H1 (cell line): ENCODE results near the gene REM2. TPM values are rescaled to one million over a fixed set of nuclear protein-coding genes. Genes with fewer than 3 reads are reported as not detected.

Source experiments
- CTCF ChIA-PET: fragments of 300-600 bp; sonication (Branson Sonifier 250); formaldehyde crosslinking; loops from one replicate; lab custom pipeline; 2021; ENCODE audit not compliant: partially characterized antibody; lab: Charles Lee
- POLR2A ChIA-PET: fragments of 300-600 bp; sonication (Branson Sonifier 250); formaldehyde crosslinking; loops from one replicate; lab custom pipeline; 2021; ENCODE audit warnings: inconsistent platforms; ENCODE audit not compliant: partially characterized antibody; lab: Charles Lee
- DNase-seq, 2 experiments: peaks; one replicate each; pipeline versions ENCODE4 v3.0.0 to v3.0.0-alpha.2; 2010 to 2022; ENCODE audit warnings: low spot score in 2 of 2, low read depth in 1 of 2, mixed read lengths in 1 of 2
- FAIRE-seq: peaks from 2 replicates; lab custom pipeline; 2011; peaks lifted over from hg19 to GRCh38; lab: Jason Lieb, UNC
- H2AFZ ChIP-seq: 2 replicates; pipeline ENCODE4 v1.8.1; 2012; ENCODE audit warnings: low read length, inconsistent platforms
- H2AK5ac ChIP-seq: 2 replicates; pipeline ENCODE4 v1.6.1; 2013; ENCODE audit warnings: low read depth, low read length
- H2BK120ac ChIP-seq: replicated peaks from 2 replicates; pipeline ENCODE3; 2013; ENCODE audit warnings: low read depth, low read length, inconsistent platforms
- H2BK12ac ChIP-seq: 2 replicates; pipeline ENCODE4 v1.6.1; 2013; ENCODE audit warnings: low read depth, low read length
- H2BK15ac ChIP-seq: 2 replicates; pipeline ENCODE4 v1.6.1; 2013; ENCODE audit warnings: low read length
- H2BK20ac ChIP-seq: 2 replicates; pipeline ENCODE4 v1.6.1; 2013; ENCODE audit warnings: low read length
- H2BK5ac ChIP-seq: 2 replicates; pipeline ENCODE4 v1.6.1; 2013; ENCODE audit warnings: low read depth, low read length
- H3K14ac ChIP-seq: 2 replicates; pipeline ENCODE4 v1.6.1; 2013; ENCODE audit warnings: inconsistent platforms; ENCODE audit not compliant: insufficient read length
- H3K18ac ChIP-seq: 2 replicates; pipeline ENCODE4 v1.6.1; 2013; ENCODE audit warnings: low read length; ENCODE audit errors: extremely low read depth
- H3K23ac ChIP-seq: 2 replicates; pipeline ENCODE4 v1.6.1; 2013; ENCODE audit warnings: inconsistent platforms; ENCODE audit not compliant: insufficient read length
- H3K23me2 ChIP-seq: 2 replicates; pipeline ENCODE4 v1.6.1; 2013; ENCODE audit warnings: low read depth, low read length
- H3K27ac ChIP-seq: 2 replicates; pipeline ENCODE4 v1.6.1; 2011; ENCODE audit warnings: low read depth, low read length, inconsistent platforms
- H3K27me3 ChIP-seq, 4 experiments: replicated peaks in 1 of 4; 1 replicate in 1 of 4; 2 replicates in 3 of 4; pipeline versions ENCODE4 v1.6.1 to v1.8.1; 2011 to 2013; ENCODE audit warnings: low read length in 3 of 4, mild to moderate bottlenecking in 3 of 4, inconsistent platforms in 2 of 4, mixed read lengths in 2 of 4, moderate library complexity in 1 of 4; ENCODE audit not compliant: control insufficient read depth in 3 of 4, insufficient read depth in 3 of 4; ENCODE audit errors: extremely low read depth in 1 of 4
- H3K36me3 ChIP-seq, 4 experiments: 2 replicates each; pipeline versions ENCODE4 v1.6.1 to v1.8.1; 2011 to 2013; ENCODE audit warnings: mild to moderate bottlenecking in 4 of 4, low read length in 3 of 4, moderate library complexity in 2 of 4, control low read depth in 1 of 4, inconsistent platforms in 1 of 4; ENCODE audit not compliant: insufficient read depth in 4 of 4, control insufficient read depth in 2 of 4
- H3K4ac ChIP-seq: replicated peaks from 2 replicates; pipeline ENCODE3; 2013; ENCODE audit warnings: low read length, low read depth, mixed read lengths, inconsistent platforms; ENCODE audit not compliant: insufficient read length
- H3K4me1 ChIP-seq, 4 experiments: replicated peaks in 1 of 4; 1 replicate in 1 of 4; 2 replicates in 3 of 4; pipeline versions ENCODE4 v1.6.1 to v1.8.1; 2011 to 2013; ENCODE audit warnings: low read length in 3 of 4, inconsistent platforms in 2 of 4, mixed read lengths in 1 of 4; ENCODE audit not compliant: insufficient read depth in 4 of 4, control insufficient read depth in 3 of 4
- H3K4me2 ChIP-seq, 2 experiments: 2 replicates each; pipeline versions ENCODE4 v1.6.1 to v1.8.1; 2011 to 2013; ENCODE audit warnings: low read depth in 2 of 2, low read length in 2 of 2, control low read depth in 1 of 2, inconsistent platforms in 1 of 2, mild to moderate bottlenecking in 1 of 2; ENCODE audit not compliant: insufficient read depth in 1 of 2
- H3K4me3 ChIP-seq, 4 experiments: fragments of 200-600, 300-600 bp in 1 of 4; sonication (generic), shearing (Covaris generic), sonication (Bioruptor Twin) in 1 of 4; 2 replicates each; pipeline versions ENCODE4 v1.5.1 to v1.8.1; 2011 to 2016; ENCODE audit warnings: low read length in 4 of 4, low read depth in 3 of 4, control low read depth in 2 of 4, inconsistent platforms in 2 of 4, mild to moderate bottlenecking in 2 of 4, mixed read lengths in 1 of 4, moderate library complexity in 1 of 4; ENCODE audit not compliant: insufficient read depth in 2 of 4; ENCODE audit errors: extremely low read depth in 1 of 4
- H3K56ac ChIP-seq: replicated peaks from 2 replicates; pipeline ENCODE3; 2013; ENCODE audit warnings: low read depth, mild to moderate bottlenecking, mixed read lengths, low read length, inconsistent platforms; ENCODE audit not compliant: insufficient read length
- H3K79me1 ChIP-seq: 2 replicates; pipeline ENCODE4 v1.6.1; 2013; ENCODE audit warnings: low read depth, low read length, control low read depth
- H3K79me2 ChIP-seq, 2 experiments: 2 replicates each; pipeline versions ENCODE4 v1.6.1 to v1.8.1; 2012 to 2013; ENCODE audit warnings: low read length in 2 of 2, mild to moderate bottlenecking in 2 of 2, inconsistent platforms in 1 of 2; ENCODE audit not compliant: insufficient read depth in 2 of 2, control insufficient read depth in 1 of 2
- H3K9ac ChIP-seq, 4 experiments: replicated peaks in 1 of 4; 1 replicate in 1 of 4; 2 replicates in 3 of 4; pipeline versions ENCODE4 v1.6.1 to v1.8.1; 2011 to 2013; ENCODE audit warnings: low read depth in 3 of 4, low read length in 3 of 4, control low read depth in 2 of 4, mild to moderate bottlenecking in 2 of 4, moderate library complexity in 2 of 4, inconsistent platforms in 1 of 4; ENCODE audit errors: extremely low read depth in 1 of 4
- H3K9me3 ChIP-seq, 2 experiments: 2 replicates each; pipeline versions ENCODE4 v1.6.1 to v1.8.1; 2012 to 2013; ENCODE audit warnings: mild to moderate bottlenecking in 2 of 2, moderate library complexity in 2 of 2, control low read depth in 1 of 2, inconsistent platforms in 1 of 2, low read depth in 1 of 2, low read length in 1 of 2, mixed read lengths in 1 of 2; ENCODE audit not compliant: insufficient read depth in 2 of 2
- H4K20me1 ChIP-seq, 2 experiments: replicated peaks in 1 of 2; 2 replicates each; pipeline versions ENCODE3 to v1.8.1; 2011 to 2013; ENCODE audit warnings: inconsistent platforms in 2 of 2, low read length in 2 of 2, mild to moderate bottlenecking in 1 of 2; ENCODE audit not compliant: insufficient read depth in 2 of 2, control insufficient read depth in 1 of 2
- H4K5ac ChIP-seq: 2 replicates; pipeline ENCODE4 v1.6.1; 2013; ENCODE audit warnings: low read length, low read depth, mixed read lengths, inconsistent platforms; ENCODE audit not compliant: insufficient read length
- H4K8ac ChIP-seq: 2 replicates; pipeline ENCODE4 v1.8.0; 2013; ENCODE audit warnings: mild to moderate bottlenecking, moderate library complexity, low read length, inconsistent platforms; ENCODE audit not compliant: insufficient read depth; ENCODE audit errors: extremely low read depth
- H4K91ac ChIP-seq: replicated peaks from 2 replicates; pipeline ENCODE3; 2013; ENCODE audit warnings: low read length, mixed read lengths, inconsistent platforms; ENCODE audit not compliant: insufficient read length
- BACH1 ChIP-seq: IDR thresholded peaks from 2 replicates; pipeline ENCODE4 v1.6.1; 2012; ENCODE audit warnings: low read length, improper control_type of control experiment
- CBX5 ChIP-seq: fragments of 300-800, 300-1000 bp; sonication (generic); IDR thresholded peaks from 2 replicates; pipeline ENCODE4 v1.7.1; 2016; ENCODE audit warnings: antibody characterized with exemption, low read length, low read depth
- CHD2 ChIP-seq: IDR thresholded peaks from 2 replicates; pipeline ENCODE4 v1.6.1; 2012; ENCODE audit warnings: low read length, improper control_type of control experiment
- GABPA ChIP-seq: IDR thresholded peaks from 2 replicates; pipeline ENCODE4 v1.6.1; 2011; ENCODE audit warnings: mild to moderate bottlenecking, low read length, moderate library complexity, borderline replicate concordance; ENCODE audit not compliant: insufficient read depth
- HDAC2 ChIP-seq, 2 experiments: fragments of 300-600 bp in 1 of 2; sonication (generic) in 1 of 2; IDR thresholded peaks; 2 replicates each; pipeline ENCODE4 v1.6.1; 2011 to 2012; ENCODE audit warnings: low read depth in 2 of 2, low read length in 2 of 2, mild to moderate bottlenecking in 2 of 2, moderate library complexity in 2 of 2, borderline replicate concordance in 1 of 2, inconsistent platforms in 1 of 2
- POLR2A ChIP-seq, 2 experiments: IDR thresholded peaks; 1 replicate in 1 of 2; 2 replicates in 1 of 2; pipeline ENCODE4 v1.6.1; 2011; ENCODE audit warnings: low read depth in 2 of 2, low read length in 2 of 2, mild to moderate bottlenecking in 2 of 2; ENCODE audit errors: control extremely low read depth in 1 of 2
- POU5F1 ChIP-seq: IDR thresholded peaks from 2 replicates; pipeline ENCODE4 v1.6.1; 2011; ENCODE audit warnings: low read depth, mild to moderate bottlenecking, low read length, moderate library complexity
- SRF ChIP-seq: IDR thresholded peaks from 2 replicates; pipeline ENCODE4 v1.6.1; 2011; ENCODE audit warnings: mild to moderate bottlenecking, low read depth, low read length, moderate library complexity
- SUZ12 ChIP-seq: fragments of 200-600 bp; sonication (generic); IDR thresholded peaks from 2 replicates; pipeline ENCODE4 v1.6.1; 2012; ENCODE audit warnings: mild to moderate bottlenecking, inconsistent platforms, low read length, moderate library complexity, mixed read lengths
- TCF12 ChIP-seq: IDR thresholded peaks from 2 replicates; pipeline ENCODE4 v1.6.1; 2011; ENCODE audit warnings: low read depth, mild to moderate bottlenecking, low read length
- WGBS, 2 experiments: shearing (Covaris generic) in 1 of 2; methylation state at CpG; one replicate each; pipeline versions ENCODE4 v1.1.6 to v1.1.7; 2013 to 2015; ENCODE audit warnings: low lambda C conversion rate in 2 of 2, mixed read lengths in 2 of 2, inconsistent platforms in 1 of 2, low coverage in 1 of 2, missing lambda C conversion rate in 1 of 2; ENCODE audit not compliant: insufficient replicate concordance in 2 of 2, insufficient coverage in 1 of 2, insufficient read length in 1 of 2; ENCODE audit errors: extremely low coverage in 1 of 2, missing lambda C conversion rate in 1 of 2; 5-methylcytosine and 5-hydroxymethylcytosine counted together
- polyA plus RNA-seq, 7 experiments: library from polyadenylated mRNA; depleted of rRNA in 3 of 7; stranded (reverse) in 5 of 7; unstranded in 2 of 7; fragments of >200 nt in 5 of 7; fragments of 200-250 nt in 2 of 7; gene quantifications; 1 replicate in 5 of 7; 2 replicates in 1 of 7; 4 replicates in 1 of 7; pipeline versions ENCODE4 v1.2.1 to v1.2.3, GENCODE V29; 2011 to 2013; ENCODE audit warnings: missing spikeins in 2 of 7, mixed read lengths in 2 of 7
- total RNA-seq: library from RNA; stranded (reverse); fragmentation: NEBNext Ultra II Directional; extraction: Animal tissue kit (Norgen Biotek cat#: 25700); gene quantifications from 2 replicates; pipeline ENCODE4 v1.2.1, GENCODE V29; 2021

Gene REM2
- total and polyA plus RNA-seq, 2 of the 8 experiments (the other 6 are each of a cell fraction or from before 2014, with no cell fraction given), result 1.00 to 1.1 TPM

DNA sequence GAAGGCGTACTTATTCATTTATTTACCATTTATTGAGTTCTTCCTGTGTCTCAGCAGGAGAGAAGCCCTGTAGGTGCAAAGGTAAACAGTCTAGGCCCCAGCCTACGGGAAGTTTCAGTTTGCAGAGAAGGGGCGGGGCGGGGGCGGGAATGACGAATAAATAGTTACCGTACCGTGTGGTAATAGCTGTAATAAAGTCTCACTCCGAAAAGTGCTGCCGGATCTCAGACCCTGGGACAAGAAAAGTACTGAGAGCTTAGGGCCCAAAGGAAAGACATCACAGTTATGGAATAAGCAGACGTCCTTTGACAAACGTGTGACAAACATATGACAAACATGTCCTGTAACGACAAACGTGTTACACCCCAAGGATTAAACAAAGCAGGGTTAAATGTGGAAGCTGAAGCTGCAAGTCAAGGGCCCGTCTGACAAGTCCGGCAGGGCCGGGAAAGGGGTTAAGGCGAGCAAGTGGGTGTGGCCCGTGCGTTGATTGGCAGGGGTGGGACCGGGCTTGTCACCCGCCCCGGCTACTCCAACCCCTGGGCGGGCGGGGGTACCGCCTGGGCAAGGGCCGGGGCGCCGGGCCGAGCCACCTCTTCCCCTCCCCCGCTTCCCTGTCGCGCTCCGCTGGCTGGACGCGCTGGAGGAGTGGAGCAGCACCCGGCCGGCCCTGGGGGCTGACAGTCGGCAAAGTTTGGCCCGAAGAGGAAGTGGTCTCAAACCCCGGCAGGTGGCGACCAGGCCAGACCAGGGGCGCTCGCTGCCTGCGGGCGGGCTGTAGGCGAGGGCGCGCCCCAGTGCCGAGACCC lies 11.6 kb upstream of the REM2 start, which contains the start of gene LRP10:
TSS of gene LRP10 (plus strand) at position 517 of the 809 bp plus-strand sequence. CDS start 564 bp downstream, outside the sequence.
- peak within 1 kb of the TSS; percentile 93; the same call in 1 of the 2 replicates for H2BK12ac ChIP-seq
- DNase-seq (peak in 1 of 2 experiments; percentile 94), FAIRE-seq (no peak)
- H2BK15ac ChIP-seq, result peak within 1 kb of the TSS; percentile 93; the same call in 1 of the 2 replicates
- H2AK5ac ChIP-seq, result no peak within 1 kb of the TSS
- peak within 1 kb of the TSS; percentile 91 for H2BK5ac ChIP-seq
- H2BK20ac ChIP-seq, result 0 out of 2 replicates have a peak within 1 kb of the TSS, but pooled peaks have one; percentile 87
- H3K56ac ChIP-seq, result peak within 1 kb of the TSS; percentile 30
- WGBS, 2 experiments, result 2% methylated on average over 36 of the region's 50 CpGs; no CpG with 5 or more reads in 1 of the 2 experiments
- no peaks in the 10 kb centered on the region for H3K79me1 ChIP-seq
- no peaks in the 10 kb centered on the region for H3K36me3 ChIP-seq
- no peaks in the 10 kb centered on the region for H3K9me3 ChIP-seq
- POLR2A ChIA-PET, result interaction anchor here (0.7 to 6.6 kb wide), 12 partner anchors 12 to 136 kb away, joined by 3 to 54 read pairs (median 4); partner anchors contain the start of genes AJUBA, OXA1L, RBM23 and REM2
- peak within 1 kb of the TSS; percentile 85 to 87 for H3K4me2 ChIP-seq
- no peaks in the 10 kb centered on the region for H4K20me1 ChIP-seq
- H3K23ac ChIP-seq, result no peak within 1 kb of the TSS
- H2BK120ac ChIP-seq, result peak within 1 kb of the TSS; percentile 75
- no peaks in the 10 kb centered on the region for H3K27me3 ChIP-seq
- H3K4ac ChIP-seq, result peak within 1 kb of the TSS; percentile 87
- peak within 1 kb of the TSS; percentile 64 to 86 (median 80) for H3K4me3 ChIP-seq
- no peak within 1 kb of the TSS for H4K5ac ChIP-seq
- peaks cover 0 to 9% (median 3%) of the 10 kb centered on the region in 4 experiments; a peak in 4 of 7 replicates for H3K4me1 ChIP-seq
- peak within 1 kb of the TSS; percentile 57; the same call in 1 of the 2 replicates for H3K27ac ChIP-seq
- no peak within 1 kb of the TSS for H3K14ac ChIP-seq
- CTCF ChIA-PET, result interaction anchor here (0.8 to 56.0 kb wide), 12 partner anchors 9 to 315 kb away, joined by 3 to 1562 read pairs (median 6); partner anchors contain the start of genes ABHD4, MMP14, MRPL52 and PRMT5
- peak within 1 kb of the TSS; percentile 91 for H4K8ac ChIP-seq
- H4K91ac ChIP-seq, result no peak within 1 kb of the TSS
- 0 out of 2 replicates have a peak within 1 kb of the TSS, but pooled peaks have one; percentile 78 for H2AFZ ChIP-seq
- H3K79me2 ChIP-seq, result no peaks in the 10 kb centered on the region
- peak within 1 kb of the TSS; percentile 14 to 61 (median 44); a peak in 5 of 7 replicates for H3K9ac ChIP-seq
- H3K23me2 ChIP-seq, result peaks cover 5% of the 10 kb centered on the region
- peak within 1 kb of the TSS; percentile 89 for H3K18ac ChIP-seq
- TF ChIP-seq HDAC2 (IDR thresholded peaks at IDR 0.05; ENCODE audit: borderline replicate concordance in 1 of 2, low read depth in 2 of 2, low read length in 2 of 2) (no peak; a peak in 1 of 4 replicates), SUZ12 (no peak), CBX5 (no peak), POLR2A (IDR thresholded peaks at IDR 0.05; ENCODE audit: control extremely low read depth in 1 of 2, low read depth in 2 of 2, low read length in 2 of 2) (peak in 1 of 2 experiments; percentile 21; a peak in 2 of 3 replicates), GABPA (no peak), POU5F1 (no peak), SRF (no peak), TCF12 (no peak), BACH1 (no peak), CHD2 (peak; percentile 14; the same call in 1 of the 2 replicates)
